ENCODE data around the gene ABHD6. TPM values are rescaled to one million over a fixed set of nuclear protein-coding genes. Genes with fewer than 3 reads are reported as not detected.

Gene ABHD6
- total RNA-seq, 1 donor: 5.1 TPM

GRCh38 chr3:58190291-58190690, 47.3 kb upstream of the ABHD6 start:
- no peaks in the 10 kb centered on the region for H3K4me1 ChIP-seq (ENCODE audit: insufficient read depth, low read length)

GRCh38 chr3:58190882-58191281, 46.7 kb upstream of the ABHD6 start:
- no peak for DNase-seq (ENCODE audit: insufficient read length, low spot score, missing footprints)
- Histone ChIP-seq H4K20me1 (ENCODE audit: insufficient read depth, low read length) (no peaks in the 10 kb centered on the region), H3K4me3 (ENCODE audit: insufficient read depth, low read length) (no peak overlapping the region), H3K4me2 (ENCODE audit: insufficient read depth, low read length) (no peak overlapping the region), H3K4me1 (ENCODE audit: insufficient read depth, low read length) (no peaks in the 10 kb centered on the region), H3K36me3 (ENCODE audit: insufficient read depth, low read length) (no peaks in the 10 kb centered on the region), H3K27ac (ENCODE audit: low read depth, low read length) (no peak overlapping the region), H2AFZ (ENCODE audit: low read length) (no peak overlapping the region), H3K79me2 (ENCODE audit: insufficient read depth, low read length) (no peaks in the 10 kb centered on the region), H3K27me3 (ENCODE audit: insufficient read depth, low read length) (no peaks in the 10 kb centered on the region), H3K9me3 (ENCODE audit: low read depth, low read length) (no peaks in the 10 kb centered on the region)
- TF ChIP-seq, protein P1, sequence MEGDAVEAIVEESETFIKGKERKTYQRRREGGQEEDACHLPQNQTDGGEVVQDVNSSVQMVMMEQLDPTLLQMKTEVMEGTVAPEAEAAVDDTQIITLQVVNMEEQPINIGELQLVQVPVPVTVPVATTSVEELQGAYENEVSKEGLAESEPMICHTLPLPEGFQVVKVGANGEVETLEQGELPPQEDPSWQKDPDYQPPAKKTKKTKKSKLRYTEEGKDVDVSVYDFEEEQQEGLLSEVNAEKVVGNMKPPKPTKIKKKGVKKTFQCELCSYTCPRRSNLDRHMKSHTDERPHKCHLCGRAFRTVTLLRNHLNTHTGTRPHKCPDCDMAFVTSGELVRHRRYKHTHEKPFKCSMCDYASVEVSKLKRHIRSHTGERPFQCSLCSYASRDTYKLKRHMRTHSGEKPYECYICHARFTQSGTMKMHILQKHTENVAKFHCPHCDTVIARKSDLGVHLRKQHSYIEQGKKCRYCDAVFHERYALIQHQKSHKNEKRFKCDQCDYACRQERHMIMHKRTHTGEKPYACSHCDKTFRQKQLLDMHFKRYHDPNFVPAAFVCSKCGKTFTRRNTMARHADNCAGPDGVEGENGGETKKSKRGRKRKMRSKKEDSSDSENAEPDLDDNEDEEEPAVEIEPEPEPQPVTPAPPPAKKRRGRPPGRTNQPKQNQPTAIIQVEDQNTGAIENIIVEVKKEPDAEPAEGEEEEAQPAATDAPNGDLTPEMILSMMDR (IDR thresholded peaks at IDR 0.05; ENCODE audit: extremely low read depth, low read depth, low read length): no peak

More at GRCh38 chr3:58190291-58190690, 47.3 kb upstream of the ABHD6 start:
- Histone ChIP-seq H3K9me3 (ENCODE audit: low read depth, low read length) (no peaks in the 10 kb centered on the region), H3K27ac (ENCODE audit: low read depth, low read length) (no peak overlapping the region), H2AFZ (ENCODE audit: low read length) (no peak overlapping the region), H3K36me3 (ENCODE audit: insufficient read depth, low read length) (no peaks in the 10 kb centered on the region), H3K79me2 (ENCODE audit: insufficient read depth, low read length) (no peaks in the 10 kb centered on the region), H3K4me3 (ENCODE audit: insufficient read depth, low read length) (no peak overlapping the region), H3K4me2 (ENCODE audit: insufficient read depth, low read length) (no peak overlapping the region), H3K27me3 (ENCODE audit: insufficient read depth, low read length) (no peaks in the 10 kb centered on the region), H4K20me1 (ENCODE audit: insufficient read depth, low read length) (no peaks in the 10 kb centered on the region)
- DNase-seq (ENCODE audit: insufficient read length, low spot score, missing footprints): peak; percentile 76
- TF ChIP-seq, protein P1 (IDR thresholded peaks at IDR 0.05; ENCODE audit: extremely low read depth, low read depth, low read length): no peak

- no peak overlapping the region for H3K4me3 ChIP-seq (ENCODE audit: insufficient read depth, low read length)
- H3K27me3 ChIP-seq (ENCODE audit: insufficient read depth, low read length): no peaks in the 10 kb centered on the region
- H3K4me1 ChIP-seq (ENCODE audit: insufficient read depth, low read length): no peaks in the 10 kb centered on the region
- no peaks in the 10 kb centered on the region for H3K36me3 ChIP-seq (ENCODE audit: insufficient read depth, low read length)
- no peak overlapping the region for H3K27ac ChIP-seq (ENCODE audit: low read depth, low read length)
- no peak overlapping the region for H3K4me2 ChIP-seq (ENCODE audit: insufficient read depth, low read length)
- no peak overlapping the region for H2AFZ ChIP-seq (ENCODE audit: low read length)
- TF ChIP-seq, protein P1 (IDR thresholded peaks at IDR 0.05; ENCODE audit: extremely low read depth, low read depth, low read length): no peak
- DNase-seq (ENCODE audit: insufficient read length, low spot score, missing footprints): peak; percentile 15
- no peaks in the 10 kb centered on the region for H4K20me1 ChIP-seq (ENCODE audit: insufficient read depth, low read length)
- H3K9me3 ChIP-seq (ENCODE audit: low read depth, low read length): no peaks in the 10 kb centered on the region
- H3K79me2 ChIP-seq (ENCODE audit: insufficient read depth, low read length): no peaks in the 10 kb centered on the region
Observed at GRCh38 chr3:58191361-58191991, 46.1 kb upstream of the ABHD6 start.

- no peaks in the 10 kb centered on the region for H3K9me3 ChIP-seq (ENCODE audit: low read depth, low read length)
- no peaks in the 10 kb centered on the region for H3K36me3 ChIP-seq (ENCODE audit: insufficient read depth, low read length)
- no peaks in the 10 kb centered on the region for H3K4me1 ChIP-seq (ENCODE audit: insufficient read depth, low read length)
- TF ChIP-seq, protein P1 (IDR thresholded peaks at IDR 0.05; ENCODE audit: extremely low read depth, low read depth, low read length): no peak
- H3K27me3 ChIP-seq (ENCODE audit: insufficient read depth, low read length): no peaks in the 10 kb centered on the region
- H3K4me2 ChIP-seq (ENCODE audit: insufficient read depth, low read length): no peak overlapping the region
- DNase-seq (ENCODE audit: insufficient read length, low spot score, missing footprints): peak; percentile 46
- H3K79me2 ChIP-seq (ENCODE audit: insufficient read depth, low read length): no peaks in the 10 kb centered on the region
- H3K4me3 ChIP-seq (ENCODE audit: insufficient read depth, low read length): no peak overlapping the region
- no peak overlapping the region for H3K27ac ChIP-seq (ENCODE audit: low read depth, low read length)
- no peaks in the 10 kb centered on the region for H4K20me1 ChIP-seq (ENCODE audit: insufficient read depth, low read length)
- no peak overlapping the region for H2AFZ ChIP-seq (ENCODE audit: low read length)
Observed at GRCh38 chr3:58192069-58192468, 45.5 kb upstream of the ABHD6 start.
